GM12872 (cell line): ENCODE measurements around the gene YIPF6.

ENCODE experiments used
- CTCF ChIP-seq: IDR thresholded peaks from 3 replicates; pipeline ENCODE4 v1.5.1; 2011; ENCODE audit warnings: low read depth, mild to moderate bottlenecking, low read length, moderate library complexity; ENCODE audit not compliant: insufficient read depth

Gene YIPF6

GRCh38 chrX:68498508-68499379 lies at the start of gene YIPF6:
Gene YIPF6 (plus strand): TSS chrX:68499051. CDS start chrX:68499067, 16 bp downstream.
- TF ChIP-seq CTCF, result no peak

- no peak for TF ChIP-seq CTCF
Observed at GRCh38 chrX:68451720-68452119, 47.1 kb upstream of the YIPF6 start.

- TF ChIP-seq CTCF, result no peak
Observed at GRCh38 chrX:68454476-68455150, 44.2 kb upstream of the YIPF6 start.

- no peak for TF ChIP-seq CTCF
Observed at GRCh38 chrX:68455151-68455510, 43.7 kb upstream of the YIPF6 start.

GRCh38 chrX:68461093-68461492 lies 37.8 kb upstream of the YIPF6 start:
- TF ChIP-seq CTCF, result no peak

- TF ChIP-seq CTCF, result no peak
Observed at GRCh38 chrX:68461576-68461975, 37.3 kb upstream of the YIPF6 start.

- no peak for TF ChIP-seq CTCF
Observed at GRCh38 chrX:68462197-68462596, 36.7 kb upstream of the YIPF6 start.
